IMR-90 (cell line): ENCODE measurements around the gene IGF2R. TPM values are rescaled to one million over a fixed set of nuclear protein-coding genes. Genes with fewer than 3 reads are reported as not detected.

Source experiments
- ATAC-seq: fragments of 200-7000 bp; cut with Tn5 transposase; 2 replicates; pipeline ENCODE4 v1.9.1; 2020; ENCODE audit warnings: low read depth, mild to moderate bottlenecking, moderate library complexity
- BruUV-seq: library from RNA; stranded (reverse); fragments of 400-500 nt; replicated peaks from 2 replicates; lab custom pipeline; 2021; lab: Mats Ljungman, UMichigan
- CTCF ChIA-PET: fragments of 300-600 bp; formaldehyde crosslinking; extraction: SDS; loops from one replicate; lab custom pipeline; 2021; ENCODE audit warnings: antibody characterized with exemption; lab: Yijun Ruan, JAX
- POLR2A ChIA-PET: fragments of 300-600 bp; sonication (Branson Sonifier 250); formaldehyde crosslinking; loops from one replicate; lab custom pipeline; 2022; ENCODE audit warnings: antibody characterized with exemption; ENCODE audit not compliant: unreplicated experiment; lab: Charles Lee
- DNase-seq: peaks from one replicate; pipeline ENCODE4 v3.0.0; 2013
- H2AFZ ChIP-seq: replicated peaks from 2 replicates; pipeline ENCODE3; 2013; ENCODE audit warnings: low read length, mild to moderate bottlenecking; ENCODE audit not compliant: poor library complexity
- H2AK5ac ChIP-seq: 2 replicates; pipeline ENCODE4 v1.6.1; 2013; ENCODE audit warnings: low read depth, low read length, inconsistent platforms
- H2AK9ac ChIP-seq: replicated peaks from 2 replicates; pipeline ENCODE3; 2013; ENCODE audit warnings: mild to moderate bottlenecking, low read depth, low read length, moderate library complexity; ENCODE audit not compliant: poor library complexity
- H2BK120ac ChIP-seq: 2 replicates; pipeline ENCODE4 v1.6.1; 2013; ENCODE audit warnings: low read depth, low read length, inconsistent platforms
- H2BK15ac ChIP-seq: 3 replicates; pipeline ENCODE4 v1.6.1; 2013; ENCODE audit warnings: low read depth, low read length, inconsistent platforms
- H2BK20ac ChIP-seq: 2 replicates; pipeline ENCODE4 v1.6.1; 2013; ENCODE audit warnings: low read depth, mild to moderate bottlenecking, inconsistent platforms, low read length, moderate library complexity
- H2BK5ac ChIP-seq: 2 replicates; pipeline ENCODE4 v1.6.1; 2013; ENCODE audit warnings: mild to moderate bottlenecking, low read depth, low read length, inconsistent platforms; ENCODE audit not compliant: poor library complexity, severe bottlenecking
- H3K14ac ChIP-seq: replicated peaks from 2 replicates; pipeline ENCODE4 v1.6.1; 2013; ENCODE audit warnings: low read depth, low read length, inconsistent platforms
- H3K18ac ChIP-seq: 2 replicates; pipeline ENCODE4 v1.6.1; 2013; ENCODE audit warnings: low read depth, low read length, control low read depth
- H3K23ac ChIP-seq: 2 replicates; pipeline ENCODE4 v1.6.1; 2013; ENCODE audit warnings: low read depth, low read length, inconsistent platforms
- H3K27ac ChIP-seq: 2 replicates; pipeline ENCODE4 v1.5.1; 2013; ENCODE audit warnings: mild to moderate bottlenecking, control low read depth, low read length; ENCODE audit not compliant: insufficient read depth
- H3K27me3 ChIP-seq: 2 replicates; pipeline ENCODE4 v1.6.1; 2013; ENCODE audit warnings: low read length; ENCODE audit not compliant: control insufficient read depth, insufficient read depth
- H3K36me3 ChIP-seq: 2 replicates; pipeline ENCODE4 v1.6.1; 2013; ENCODE audit warnings: low read length, mixed read lengths; ENCODE audit not compliant: control insufficient read depth, insufficient read depth
- H3K4ac ChIP-seq: 2 replicates; pipeline ENCODE4 v1.6.1; 2013; ENCODE audit warnings: low read depth, low read length, inconsistent platforms
- H3K4me1 ChIP-seq: 2 replicates; pipeline ENCODE4 v1.6.1; 2013; ENCODE audit warnings: low read length, mixed read lengths; ENCODE audit not compliant: control insufficient read depth, insufficient read depth
- H3K4me2 ChIP-seq: 2 replicates; pipeline ENCODE4 v1.6.1; 2013; ENCODE audit warnings: low read depth, mild to moderate bottlenecking, control low read depth, low read length, moderate library complexity
- H3K4me3 ChIP-seq: 2 replicates; pipeline ENCODE4 v1.5.1; 2013; ENCODE audit warnings: low read depth, mild to moderate bottlenecking, control low read depth, low read length, moderate library complexity; ENCODE audit not compliant: insufficient read depth
- H3K56ac ChIP-seq: 2 replicates; pipeline ENCODE4 v1.6.1; 2013; ENCODE audit warnings: low read length, inconsistent platforms; ENCODE audit not compliant: insufficient read depth; ENCODE audit errors: extremely low read depth
- H3K79me1 ChIP-seq, 2 experiments: 2 replicates each; pipeline ENCODE4 v1.6.1; 2013; ENCODE audit warnings: low read length in 2 of 2, inconsistent platforms in 1 of 2, low read depth in 1 of 2
- H3K9ac ChIP-seq: 2 replicates; pipeline ENCODE4 v1.6.1; 2013; ENCODE audit warnings: low read depth, low read length, control low read depth
- H3K9me1 ChIP-seq: 2 replicates; pipeline ENCODE4 v1.6.1; 2013; ENCODE audit warnings: low read length, inconsistent platforms; ENCODE audit not compliant: insufficient read depth
- H3K9me3 ChIP-seq: 2 replicates; pipeline ENCODE4 v1.6.1; 2013; ENCODE audit warnings: low read length; ENCODE audit not compliant: control insufficient read depth, insufficient read depth
- H4K20me1 ChIP-seq: 2 replicates; pipeline ENCODE4 v1.6.1; 2013; ENCODE audit warnings: low read length, inconsistent platforms; ENCODE audit not compliant: insufficient read depth
- H4K5ac ChIP-seq: 2 replicates; pipeline ENCODE4 v1.6.1; 2013; ENCODE audit warnings: mild to moderate bottlenecking, low read depth, low read length, control low read depth
- H4K8ac ChIP-seq, 2 experiments: 2 replicates each; pipeline ENCODE4 v1.6.1; 2013; ENCODE audit warnings: low read depth in 2 of 2, low read length in 2 of 2, control low read depth in 1 of 2, inconsistent platforms in 1 of 2
- H4K91ac ChIP-seq: 2 replicates; pipeline ENCODE4 v1.6.1; 2013; ENCODE audit warnings: low read depth, low read length, inconsistent platforms; ENCODE audit not compliant: insufficient read depth
- CHD1 ChIP-seq: IDR thresholded peaks from 2 replicates; pipeline ENCODE4 v1.6.1; 2012; ENCODE audit warnings: low read depth, low read length, improper control_type of control experiment
- FOS ChIP-seq: fragments of 150-350 bp; IDR thresholded peaks from 2 replicates; pipeline ENCODE4 v1.6.1; 2016; ENCODE audit warnings: low read depth, low read length
- MAZ ChIP-seq: IDR thresholded peaks from 2 replicates; pipeline ENCODE4 v1.6.1; 2012; ENCODE audit warnings: low read depth, mild to moderate bottlenecking, low read length, improper control_type of control experiment, moderate library complexity, borderline replicate concordance
- NFE2L2 ChIP-seq: fragments of 150-350 bp; IDR thresholded peaks from 2 replicates; pipeline ENCODE4 v1.6.1; 2016; ENCODE audit warnings: low read depth, mild to moderate bottlenecking, low read length
- POLR2A ChIP-seq: IDR thresholded peaks from 2 replicates; pipeline ENCODE4 v1.6.1; 2012; ENCODE audit warnings: mild to moderate bottlenecking, low read depth, low read length
- RCOR1 ChIP-seq: IDR thresholded peaks from 2 replicates; pipeline ENCODE4 v1.6.1; 2012; ENCODE audit warnings: mild to moderate bottlenecking, low read length, improper control_type of control experiment; ENCODE audit not compliant: insufficient replicate concordance
- RFX5 ChIP-seq: IDR thresholded peaks from 2 replicates; pipeline ENCODE4 v1.8.0; 2012; ENCODE audit warnings: low read depth, mild to moderate bottlenecking, low read length, moderate library complexity
- USF2 ChIP-seq: fragments of 150-350 bp; IDR thresholded peaks from 2 replicates; pipeline ENCODE4 v1.6.1; 2017; ENCODE audit warnings: mild to moderate bottlenecking, antibody characterized with exemption, low read length, low read depth
- WGBS, 2 experiments: methylation state at CpG; one replicate each; pipeline versions ENCODE4 v1.1.5 to v1.1.7; 2013; ENCODE audit warnings: missing lambda C conversion rate in 2 of 2; ENCODE audit not compliant: insufficient read length in 1 of 2; ENCODE audit errors: extremely low coverage in 2 of 2; 5-methylcytosine and 5-hydroxymethylcytosine counted together
- dilution Hi-C: fragments of 300-500 bp; cut with HindIII; formaldehyde crosslinking; loops from one replicate; pipeline ENCODE4 v1.14.3; 2018; ENCODE audit warnings: low sequenced_read_pairs; ENCODE audit not compliant: unreplicated experiment
- in situ Hi-C: fragments of 300-500 bp; cut with MboI; formaldehyde crosslinking; loops from 3 replicates; pipeline ENCODE4 v1.14.3; 2019; ENCODE audit warnings: low sequenced_read_pairs, inconsistent platforms, mixed read lengths
- intact Hi-C: fragments of 100-400 bp; cut with micrococcal nuclease; formaldehyde crosslinking; loops from 2 replicates; pipeline ENCODE4 v1.10.0; 2022
- polyA plus RNA-seq, 3 experiments: library from polyadenylated mRNA; depleted of rRNA; stranded (reverse); fragments of >200 nt; gene quantifications; 2 replicates each; pipeline ENCODE4 v1.2.3, GENCODE V29; 2012; ENCODE audit warnings: low replicate concordance in 1 of 3
- total RNA-seq: library from RNA; depleted of rRNA; stranded (reverse); fragments of >200 nt; gene quantifications from 2 replicates; pipeline ENCODE4 v1.2.3, GENCODE V29; 2012

Gene IGF2R
- total and polyA plus RNA-seq, 2 of the 4 experiments (the other 2 are of a cell fraction), result 33.2 to 41.4 TPM

GRCh38 chr6:159969921-159970320 lies 1.0 kb downstream of the IGF2R start:
- H3K27ac ChIP-seq, result peak overlapping the region; percentile 44
- in situ Hi-C loops (loop anchor here (25.0 kb wide), 1 partner anchor 283 kb away; the partner anchor contains the start of gene SOD2), dilution Hi-C loops (no loop called here), intact Hi-C loops (loop anchor here (5.0 kb wide), 1 partner anchor 37 kb away; no protein-coding TSS in a partner anchor)
- H3K23ac ChIP-seq, result peak overlapping the region; percentile 55; the same call in 1 of the 2 replicates
- no peak overlapping the region for H3K4ac ChIP-seq
- 0 out of 2 replicates have a peak, but pooled peaks cover 1% of the 10 kb centered on the region for H3K36me3 ChIP-seq
- no peak overlapping the region for H4K91ac ChIP-seq
- peak overlapping the region; percentile 46; the same call in 1 of the 2 replicates for H3K14ac ChIP-seq
- H3K4me3 ChIP-seq, result peak overlapping the region; percentile 91
- H2BK120ac ChIP-seq, result no peak overlapping the region
- no peak for TF ChIP-seq CHD1
- TF ChIP-seq RFX5, result peak; percentile 72
- no peak for TF ChIP-seq FOS
- TF ChIP-seq MAZ, result no peak
- TF ChIP-seq NFE2L2, result no peak
- no peak for TF ChIP-seq RCOR1
- TF ChIP-seq USF2, result peak; percentile 45; the same call in 1 of the 2 replicates
- TF ChIP-seq POLR2A, result peak; percentile 45; the same call in 1 of the 2 replicates
- DNase-seq, result peak; percentile 84
- no peaks in the 10 kb centered on the region for H3K9me3 ChIP-seq
- H2AK9ac ChIP-seq, result peak overlapping the region; percentile 31
- ChIA-PET CTCF (interaction anchor here (0.6 to 0.8 kb wide), 2 partner anchors 112 to 610 kb away, joined by 3 to 5 read pairs; no protein-coding TSS in a partner anchor), POLR2A (no interaction called here)
- H3K56ac ChIP-seq, result no peak overlapping the region; the same call in 1 of the 2 replicates
- H2BK20ac ChIP-seq, result no peak overlapping the region
- H3K18ac ChIP-seq, result no peak overlapping the region
- peaks cover 12% of the 10 kb centered on the region for H3K4me1 ChIP-seq
- no TSS peak for BruUV-seq
- H3K4me2 ChIP-seq, result peak overlapping the region; percentile 59
- peaks cover 45% of the 10 kb centered on the region for H4K20me1 ChIP-seq
- H3K79me1 ChIP-seq, result peaks cover 19 to 51% of the 10 kb centered on the region in 2 experiments
- no peak overlapping the region for H2BK5ac ChIP-seq
- no peak overlapping the region for H2AK5ac ChIP-seq
- H4K5ac ChIP-seq, result no peak overlapping the region
- peak; percentile 45 for ATAC-seq
- H4K8ac ChIP-seq, result peak overlapping the region in 1 of 2 experiments; percentile 28; a peak in 1 of 4 replicates
- no peak overlapping the region for H2BK15ac ChIP-seq
- H3K9me1 ChIP-seq, result peaks cover 11% of the 10 kb centered on the region
- WGBS, 2 experiments, result no CpG with 5 or more reads among the region's 8 CpGs
- H2AFZ ChIP-seq, result peak overlapping the region; percentile 62
- peak overlapping the region; percentile 32 for H3K9ac ChIP-seq
- H3K27me3 ChIP-seq, result peaks cover 6% of the 10 kb centered on the region
